ENCODE data around the gene EPB41. TPM values are rescaled to one million over a fixed set of nuclear protein-coding genes. Genes with fewer than 3 reads are reported as not detected.

EPB41 gene
- total RNA-seq, 1 donor from 2014 or later: 35.6 TPM

GRCh38 chr1:28890435-28890834 is 23.9 kb upstream of the EPB41 start:
- no peak for DNase-seq (ENCODE audit: low spot score)

GRCh38 chr1:28890836-28891235 is 23.5 kb upstream of the EPB41 start:
- ATAC-seq: no peak
- DNase-seq (ENCODE audit: low spot score): no peak

More at GRCh38 chr1:28890435-28890834, 23.9 kb upstream of the EPB41 start:
- no peak for ATAC-seq

GRCh38 chr1:28891256-28891655 is 23.1 kb upstream of the EPB41 start:
- ATAC-seq (no peak), DNase-seq (ENCODE audit: low spot score) (no peak)

GRCh38 chr1:28893403-28894102 is 20.8 kb upstream of the EPB41 start:
- no peak for ATAC-seq
- DNase-seq (ENCODE audit: low spot score): no peak

GRCh38 chr1:28894785-28895184 is 19.6 kb upstream of the EPB41 start:
- DNase-seq (ENCODE audit: low spot score) (no peak), ATAC-seq (no peak)

- ATAC-seq (no peak), DNase-seq (ENCODE audit: low spot score) (no peak)
These were observed 18.3 kb upstream of the EPB41 start for GRCh38 chr1:28895896-28896608.

GRCh38 chr1:28896609-28896986 is 17.8 kb upstream of the EPB41 start:
- no peak for ATAC-seq
- DNase-seq (ENCODE audit: low spot score): no peak

- ATAC-seq (peak; percentile 18), DNase-seq (ENCODE audit: low spot score) (no peak)
These were observed 16.6 kb upstream of the EPB41 start for GRCh38 chr1:28897789-28898188.

- peak; percentile 20 for ATAC-seq
These were observed 15.9 kb upstream of the EPB41 start for GRCh38 chr1:28898405-28898881.

GRCh38 chr1:28899267-28899666 is 15.1 kb upstream of the EPB41 start:
- DNase-seq (ENCODE audit: low spot score) (no peak), ATAC-seq (no peak)

More at GRCh38 chr1:28898405-28898881, 15.9 kb upstream of the EPB41 start:
- no peak for DNase-seq (ENCODE audit: low spot score)

GRCh38 chr1:28900562-28900961 is 13.8 kb upstream of the EPB41 start:
- DNase-seq (ENCODE audit: low spot score) (no peak), ATAC-seq (no peak)

GRCh38 chr1:28902738-28903137 is 11.6 kb upstream of the EPB41 start:
- no peak for DNase-seq (ENCODE audit: low spot score)
- no peak for ATAC-seq

GRCh38 chr1:28905921-28906666 is 8.3 kb upstream of the EPB41 start:
- ATAC-seq (no peak), DNase-seq (ENCODE audit: low spot score) (no peak)

GRCh38 chr1:28909198-28909597 is 5.2 kb upstream of the EPB41 start:
- ATAC-seq (no peak), DNase-seq (ENCODE audit: low spot score) (no peak)

- DNase-seq (ENCODE audit: low spot score): no peak
These were observed 3.8 kb upstream of the EPB41 start for GRCh38 chr1:28910379-28911115.

GRCh38 chr1:28913786-28914227 is 562 bp upstream of the EPB41 start:
- DNase-seq (ENCODE audit: low spot score): no peak
- ATAC-seq: peak; percentile 1

More at GRCh38 chr1:28910379-28911115, 3.8 kb upstream of the EPB41 start:
- ATAC-seq: no peak

- ATAC-seq: peak; percentile 2
- DNase-seq (ENCODE audit: low spot score): peak; percentile 45
These were observed 894 bp downstream of the EPB41 start for GRCh38 chr1:28915031-28915895.

- ATAC-seq: no peak
- no peak for DNase-seq (ENCODE audit: low spot score)
These were observed 3.4 kb downstream of the EPB41 start for GRCh38 chr1:28917757-28918118.

- ATAC-seq: no peak
- DNase-seq (ENCODE audit: low spot score): no peak
These were observed 7.0 kb downstream of the EPB41 start for GRCh38 chr1:28921286-28921869.
